HEK293 (cell line): ENCODE measurements around the gene TECR.
A peak's percentile ranks its signal among the peaks of the same experiment; 100 is the strongest.

Experiments used
- CTCF ChIA-PET: fragments of 350-600 bp; formaldehyde crosslinking; extraction: SDS; loops from one replicate; lab custom pipeline; 2021; ENCODE audit warnings: antibody characterized with exemption; lab: Yijun Ruan, JAX
- POLR2A ChIA-PET: fragments of 300-600 bp; formaldehyde crosslinking; extraction: SDS; loops from one replicate; lab custom pipeline; 2020; ENCODE audit warnings: antibody characterized with exemption, inconsistent platforms; lab: Yijun Ruan, JAX
- H3K27ac ChIP-seq: fragments of 200-500 bp; sonication (Bioruptor generic); 2 replicates; pipeline ENCODE4 v1.5.1; 2014; ENCODE audit warnings: low read depth, low read length, control low read depth, inconsistent platforms; ENCODE audit errors: extremely low read depth
- H3K36me3 ChIP-seq, 2 experiments: fragments of 200-500 bp in 1 of 2; sonication (Bioruptor generic) in 1 of 2; 1 replicate in 1 of 2; 2 replicates in 1 of 2; pipeline ENCODE4 v1.5.1; 2014 to 2017; ENCODE audit warnings: inconsistent platforms in 2 of 2, low read length in 2 of 2; ENCODE audit not compliant: control insufficient read depth in 2 of 2, insufficient read depth in 1 of 2
- H3K4me1 ChIP-seq: fragments of 200-500 bp; sonication (Bioruptor generic); 2 replicates; pipeline ENCODE4 v1.5.1; 2014; ENCODE audit warnings: mild to moderate bottlenecking, low read length, inconsistent platforms; ENCODE audit not compliant: control insufficient read depth, insufficient read depth
- H3K4me3 ChIP-seq: 2 replicates; pipeline ENCODE4 v1.5.1; 2011; ENCODE audit warnings: low read depth, mild to moderate bottlenecking, control low read depth, low read length, moderate library complexity
- H3K9me3 ChIP-seq: fragments of 200-500 bp; sonication (Bioruptor generic); 2 replicates; pipeline ENCODE4 v1.5.1; 2014; ENCODE audit warnings: low read depth, low read length, inconsistent platforms; ENCODE audit not compliant: control insufficient read depth, insufficient read depth
- AEBP2 ChIP-seq: fragments of 450-650 bp; formaldehyde crosslinking; IDR thresholded peaks from 2 replicates; pipeline ENCODE4 v1.5.1; 2016; ENCODE audit warnings: missing biosample characterization, missing genetic modification characterization, borderline replicate concordance
- GLIS1 ChIP-seq: fragments of 450-650 bp; formaldehyde crosslinking; IDR thresholded peaks from 2 replicates; pipeline ENCODE4 v1.5.1; 2016; ENCODE audit warnings: missing biosample characterization, missing genetic modification characterization
- KLF9 ChIP-seq: fragments of 450-650 bp; formaldehyde crosslinking; IDR thresholded peaks from 2 replicates; pipeline ENCODE4 v1.5.1; 2016; ENCODE audit warnings: missing biosample characterization, missing genetic modification characterization, low read depth
- MYNN ChIP-seq: fragments of 450-650 bp; formaldehyde crosslinking; IDR thresholded peaks from 2 replicates; pipeline ENCODE4 v1.5.1; 2016; ENCODE audit warnings: missing biosample characterization, missing genetic modification characterization, borderline replicate concordance
- SP2 ChIP-seq: fragments of 450-650 bp; formaldehyde crosslinking; IDR thresholded peaks from 2 replicates; pipeline ENCODE4 v1.5.1; 2016; ENCODE audit warnings: missing biosample characterization, missing genetic modification characterization
- ZBTB17 ChIP-seq: fragments of 450-650 bp; formaldehyde crosslinking; IDR thresholded peaks from 2 replicates; pipeline ENCODE4 v1.5.1; 2016; ENCODE audit warnings: missing biosample characterization, missing genetic modification characterization
- ZBTB48 ChIP-seq: fragments of 450-650 bp; formaldehyde crosslinking; IDR thresholded peaks from 2 replicates; pipeline ENCODE4 v1.5.1; 2016; ENCODE audit warnings: missing biosample characterization, missing genetic modification characterization
- ZFP69B ChIP-seq: fragments of 450-650 bp; formaldehyde crosslinking; IDR thresholded peaks from 2 replicates; pipeline ENCODE4 v1.5.1; 2016; ENCODE audit warnings: missing biosample characterization, missing genetic modification characterization
- ZNF112 ChIP-seq: fragments of 450-650 bp; formaldehyde crosslinking; IDR thresholded peaks from 2 replicates; pipeline ENCODE4 v1.5.0; 2017; ENCODE audit warnings: missing biosample characterization, missing genetic modification characterization
- ZNF221 ChIP-seq: fragments of 450-650 bp; formaldehyde crosslinking; IDR thresholded peaks from 2 replicates; pipeline ENCODE4 v1.5.1; 2017; ENCODE audit warnings: missing biosample characterization, missing genetic modification characterization, borderline replicate concordance
- ZNF248 ChIP-seq: fragments of 450-650 bp; formaldehyde crosslinking; IDR thresholded peaks from 2 replicates; pipeline ENCODE4 v1.5.1; 2017; ENCODE audit warnings: missing biosample characterization, missing genetic modification characterization
- ZNF394 ChIP-seq: fragments of 450-650 bp; formaldehyde crosslinking; IDR thresholded peaks from 2 replicates; pipeline ENCODE4 v1.5.1; 2016; ENCODE audit warnings: missing biosample characterization, missing genetic modification characterization, mild to moderate bottlenecking, moderate library complexity, borderline replicate concordance
- ZNF426 ChIP-seq: fragments of 450-650 bp; formaldehyde crosslinking; IDR thresholded peaks from 2 replicates; pipeline ENCODE4 v1.5.1; 2017; ENCODE audit warnings: missing biosample characterization, missing genetic modification characterization, mild to moderate bottlenecking, inconsistent platforms, moderate library complexity
- ZNF530 ChIP-seq: fragments of 450-650 bp; formaldehyde crosslinking; IDR thresholded peaks from 2 replicates; pipeline ENCODE4 v1.5.1; 2016; ENCODE audit warnings: low read depth, missing biosample characterization, missing genetic modification characterization
- ZNF549 ChIP-seq: fragments of 450-650 bp; IDR thresholded peaks from 2 replicates; pipeline ENCODE4 v1.5.1; 2018; ENCODE audit warnings: missing biosample characterization, missing genetic modification characterization, mild to moderate bottlenecking, inconsistent platforms, moderate library complexity
- ZNF558 ChIP-seq: fragments of 450-650 bp; formaldehyde crosslinking; IDR thresholded peaks from 2 replicates; pipeline ENCODE4 v1.5.1; 2016; ENCODE audit warnings: missing biosample characterization, missing genetic modification characterization
- ZNF600 ChIP-seq: fragments of 450-650 bp; formaldehyde crosslinking; IDR thresholded peaks from 2 replicates; pipeline ENCODE4 v1.5.1; 2016; ENCODE audit warnings: missing biosample characterization, missing genetic modification characterization
- ZNF777 ChIP-seq: fragments of 450-650 bp; formaldehyde crosslinking; IDR thresholded peaks from 2 replicates; pipeline ENCODE4 v1.5.1; 2017; ENCODE audit warnings: missing biosample characterization, missing genetic modification characterization, borderline replicate concordance
- TF ChIP-seq, protein P1 (sequence below): fragments of 450-650 bp; formaldehyde crosslinking; IDR thresholded peaks from 2 replicates; pipeline ENCODE4 v1.5.1; 2016; ENCODE audit warnings: missing biosample characterization, missing genetic modification characterization
- TF ChIP-seq, protein P2 (sequence below): fragments of 450-650 bp; formaldehyde crosslinking; IDR thresholded peaks from 2 replicates; pipeline ENCODE4 v1.5.1; 2016; ENCODE audit warnings: missing biosample characterization, missing genetic modification characterization, borderline replicate concordance

The TECR gene

GRCh38 chr19:14511229-14511593 is 18.2 kb upstream of the TECR start:
- H3K27ac ChIP-seq: no peak overlapping the region
- peaks cover 3 to 28% of the 10 kb centered on the region in 2 experiments; a peak in 1 of 3 replicates for H3K36me3 ChIP-seq
- ChIA-PET CTCF (interaction anchor here (0.7 kb wide), 1 partner anchor 130 kb away, joined by 4 read pairs; no protein-coding TSS in a partner anchor), POLR2A (interaction anchor here (1.3 to 2.0 kb wide), 2 partner anchors 15 to 25 kb away, joined by 4 to 6 read pairs; partner anchors contain the start of gene GIPC1)
- no peaks in the 10 kb centered on the region; the same call in 1 of the 2 replicates for H3K4me1 ChIP-seq
- H3K9me3 ChIP-seq: no peaks in the 10 kb centered on the region
- no peak for TF ChIP-seq ZNF558
- 0 out of 2 replicates have a peak, but pooled peaks have one; percentile 33 for TF ChIP-seq ZBTB17 (tag by site-specific recombination)
- H3K4me3 ChIP-seq: no peak overlapping the region

- ChIA-PET CTCF (interaction anchor here (0.6 to 0.7 kb wide), 3 partner anchors 30 to 322 kb away, joined by 3 to 4 read pairs (median 4); partner anchors contain the start of genes OR7A5 and OR7C1), POLR2A (interaction anchor here (0.6 kb wide), 1 partner anchor 62 kb away, joined by 4 read pairs; no protein-coding TSS in a partner anchor)
- TF ChIP-seq ZNF777 (no peak), ZNF426 (tag by site-specific recombination) (no peak), ZNF600 (tag by site-specific recombination) (no peak), ZNF394 (no peak), SP2 (tag by site-specific recombination) (no peak), KLF9 (tag by site-specific recombination) (no peak), ZFP69B (no peak), ZNF549 (tag by site-specific recombination) (no peak), ZNF248 (tag by site-specific recombination) (no peak), GLIS1 (tag by site-specific recombination) (no peak), ZNF530 (tag by site-specific recombination) (no peak), ZNF221 (tag by site-specific recombination) (no peak), AEBP2 (no peak), ZBTB48 (tag by site-specific recombination) (no peak), MYNN (tag by site-specific recombination) (no peak), ZNF112 (tag by site-specific recombination) (no peak)
- TF ChIP-seq, protein P1, sequence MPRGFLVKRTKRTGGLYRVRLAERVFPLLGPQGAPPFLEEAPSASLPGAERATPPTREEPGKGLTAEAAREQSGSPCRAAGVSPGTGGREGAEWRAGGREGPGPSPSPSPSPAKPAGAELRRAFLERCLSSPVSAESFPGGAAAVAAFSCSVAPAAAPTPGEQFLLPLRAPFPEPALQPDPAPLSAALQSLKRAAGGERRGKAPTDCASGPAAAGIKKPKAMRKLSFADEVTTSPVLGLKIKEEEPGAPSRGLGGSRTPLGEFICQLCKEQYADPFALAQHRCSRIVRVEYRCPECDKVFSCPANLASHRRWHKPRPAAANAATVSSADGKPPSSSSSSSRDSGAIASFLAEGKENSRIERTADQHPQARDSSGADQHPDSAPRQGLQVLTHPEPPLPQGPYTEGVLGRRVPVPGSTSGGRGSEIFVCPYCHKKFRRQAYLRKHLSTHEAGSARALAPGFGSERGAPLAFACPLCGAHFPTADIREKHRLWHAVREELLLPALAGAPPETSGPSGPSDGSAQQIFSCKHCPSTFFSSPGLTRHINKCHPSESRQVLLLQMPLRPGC (tag by site-specific recombination): no peak
- TF ChIP-seq, protein P2, sequence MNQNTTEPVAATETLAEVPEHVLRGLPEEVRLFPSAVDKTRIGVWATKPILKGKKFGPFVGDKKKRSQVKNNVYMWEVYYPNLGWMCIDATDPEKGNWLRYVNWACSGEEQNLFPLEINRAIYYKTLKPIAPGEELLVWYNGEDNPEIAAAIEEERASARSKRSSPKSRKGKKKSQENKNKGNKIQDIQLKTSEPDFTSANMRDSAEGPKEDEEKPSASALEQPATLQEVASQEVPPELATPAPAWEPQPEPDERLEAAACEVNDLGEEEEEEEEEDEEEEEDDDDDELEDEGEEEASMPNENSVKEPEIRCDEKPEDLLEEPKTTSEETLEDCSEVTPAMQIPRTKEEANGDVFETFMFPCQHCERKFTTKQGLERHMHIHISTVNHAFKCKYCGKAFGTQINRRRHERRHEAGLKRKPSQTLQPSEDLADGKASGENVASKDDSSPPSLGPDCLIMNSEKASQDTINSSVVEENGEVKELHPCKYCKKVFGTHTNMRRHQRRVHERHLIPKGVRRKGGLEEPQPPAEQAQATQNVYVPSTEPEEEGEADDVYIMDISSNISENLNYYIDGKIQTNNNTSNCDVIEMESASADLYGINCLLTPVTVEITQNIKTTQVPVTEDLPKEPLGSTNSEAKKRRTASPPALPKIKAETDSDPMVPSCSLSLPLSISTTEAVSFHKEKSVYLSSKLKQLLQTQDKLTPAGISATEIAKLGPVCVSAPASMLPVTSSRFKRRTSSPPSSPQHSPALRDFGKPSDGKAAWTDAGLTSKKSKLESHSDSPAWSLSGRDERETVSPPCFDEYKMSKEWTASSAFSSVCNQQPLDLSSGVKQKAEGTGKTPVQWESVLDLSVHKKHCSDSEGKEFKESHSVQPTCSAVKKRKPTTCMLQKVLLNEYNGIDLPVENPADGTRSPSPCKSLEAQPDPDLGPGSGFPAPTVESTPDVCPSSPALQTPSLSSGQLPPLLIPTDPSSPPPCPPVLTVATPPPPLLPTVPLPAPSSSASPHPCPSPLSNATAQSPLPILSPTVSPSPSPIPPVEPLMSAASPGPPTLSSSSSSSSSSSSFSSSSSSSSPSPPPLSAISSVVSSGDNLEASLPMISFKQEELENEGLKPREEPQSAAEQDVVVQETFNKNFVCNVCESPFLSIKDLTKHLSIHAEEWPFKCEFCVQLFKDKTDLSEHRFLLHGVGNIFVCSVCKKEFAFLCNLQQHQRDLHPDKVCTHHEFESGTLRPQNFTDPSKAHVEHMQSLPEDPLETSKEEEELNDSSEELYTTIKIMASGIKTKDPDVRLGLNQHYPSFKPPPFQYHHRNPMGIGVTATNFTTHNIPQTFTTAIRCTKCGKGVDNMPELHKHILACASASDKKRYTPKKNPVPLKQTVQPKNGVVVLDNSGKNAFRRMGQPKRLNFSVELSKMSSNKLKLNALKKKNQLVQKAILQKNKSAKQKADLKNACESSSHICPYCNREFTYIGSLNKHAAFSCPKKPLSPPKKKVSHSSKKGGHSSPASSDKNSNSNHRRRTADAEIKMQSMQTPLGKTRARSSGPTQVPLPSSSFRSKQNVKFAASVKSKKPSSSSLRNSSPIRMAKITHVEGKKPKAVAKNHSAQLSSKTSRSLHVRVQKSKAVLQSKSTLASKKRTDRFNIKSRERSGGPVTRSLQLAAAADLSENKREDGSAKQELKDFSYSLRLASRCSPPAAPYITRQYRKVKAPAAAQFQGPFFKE: no peak
- H3K27ac ChIP-seq: no peak overlapping the region
- H3K4me1 ChIP-seq: no peaks in the 10 kb centered on the region; the same call in 1 of the 2 replicates
- no peaks in the 10 kb centered on the region for H3K9me3 ChIP-seq
- H3K36me3 ChIP-seq: peaks cover 3 to 39% of the 10 kb centered on the region in 2 experiments; a peak in 1 of 3 replicates
- H3K4me3 ChIP-seq: no peak overlapping the region
Observed at GRCh38 chr19:14512406-14512961, 16.9 kb upstream of the TECR start.
